Measurements from ENCODE around the gene UFL1.
"Not testable (repeated sequence)": the region's sequence is repeated elsewhere in the genome, so short reads cannot be mapped to it uniquely, and the experiment has no call there.

The UFL1 gene

DNA sequence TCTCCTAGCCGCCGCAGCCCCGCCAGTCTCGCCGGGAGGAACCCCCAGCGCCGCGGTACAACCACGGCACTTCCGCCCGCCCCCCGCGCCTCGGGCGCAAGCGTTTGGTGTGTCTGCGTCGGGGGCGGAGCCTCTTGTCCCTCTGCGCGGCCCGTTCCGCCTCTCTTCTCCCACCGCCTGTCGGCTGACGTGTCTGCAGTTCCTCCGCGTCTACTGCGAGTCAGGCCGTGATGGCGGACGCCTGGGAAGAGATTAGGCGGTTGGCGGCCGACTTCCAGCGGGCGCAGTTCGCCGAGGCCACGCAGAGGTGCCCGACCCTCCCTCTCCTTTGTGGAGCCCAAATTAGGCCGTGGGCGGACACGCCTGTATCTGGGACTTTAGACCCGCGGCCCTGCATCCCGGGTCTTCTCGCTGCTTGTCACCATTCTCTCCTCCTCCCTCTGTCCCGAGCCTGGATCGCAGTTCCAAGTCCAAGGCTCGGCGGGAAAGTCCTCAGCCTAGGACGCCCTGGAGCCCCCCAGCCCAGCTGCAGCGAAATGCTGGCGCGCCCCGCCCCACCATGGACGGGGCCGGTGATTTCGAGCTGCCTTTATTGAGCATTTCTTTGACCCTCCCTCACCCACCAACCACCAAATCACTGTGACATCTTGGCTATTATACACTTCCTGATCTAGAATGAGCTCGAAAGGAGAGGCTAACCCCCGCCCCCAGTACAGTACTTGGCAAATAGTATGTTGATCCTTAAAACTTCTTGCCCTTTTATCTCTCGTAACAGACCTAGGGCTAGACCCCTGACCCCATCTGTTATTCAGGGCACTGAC lies at the start of gene UFL1:
TSS of gene UFL1 (plus strand) at position 163 of the 821 bp plus-strand sequence. CDS start at position 231, 68 bp downstream.
- in situ Hi-C loops (cut with MboI; ENCODE audit: low sequenced_read_pairs), result no loop called here

- in situ Hi-C loops (cut with MboI; ENCODE audit: low sequenced_read_pairs), result not testable (repeated sequence)
These were observed 49.3 kb upstream of the UFL1 start for GRCh38 chr6:96472291-96472690.

- in situ Hi-C loops (cut with MboI; ENCODE audit: low sequenced_read_pairs), result no loop called here
These were observed 42.9 kb upstream of the UFL1 start for GRCh38 chr6:96478695-96479094.

DNA sequence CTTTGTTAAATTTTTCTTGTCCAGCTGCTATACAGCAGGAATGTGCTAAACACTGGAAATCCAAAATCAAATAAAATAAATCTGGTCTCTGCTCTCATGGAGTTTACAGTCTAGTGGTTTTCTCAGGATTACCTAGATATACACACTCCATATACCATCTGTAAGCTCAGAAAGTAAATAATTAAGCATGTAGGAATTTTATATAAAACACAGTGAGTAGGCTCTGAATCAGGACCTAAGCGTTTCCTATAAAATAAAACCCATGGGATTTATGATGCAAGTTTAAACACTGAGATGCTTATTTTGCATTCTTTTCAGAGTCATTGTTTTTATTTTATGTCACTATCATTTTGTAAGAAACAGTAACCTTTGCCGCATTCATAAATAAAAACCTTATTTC lies 29.7 kb upstream of the UFL1 start:
- in situ Hi-C loops (cut with MboI; ENCODE audit: low sequenced_read_pairs), result no loop called here

DNA sequence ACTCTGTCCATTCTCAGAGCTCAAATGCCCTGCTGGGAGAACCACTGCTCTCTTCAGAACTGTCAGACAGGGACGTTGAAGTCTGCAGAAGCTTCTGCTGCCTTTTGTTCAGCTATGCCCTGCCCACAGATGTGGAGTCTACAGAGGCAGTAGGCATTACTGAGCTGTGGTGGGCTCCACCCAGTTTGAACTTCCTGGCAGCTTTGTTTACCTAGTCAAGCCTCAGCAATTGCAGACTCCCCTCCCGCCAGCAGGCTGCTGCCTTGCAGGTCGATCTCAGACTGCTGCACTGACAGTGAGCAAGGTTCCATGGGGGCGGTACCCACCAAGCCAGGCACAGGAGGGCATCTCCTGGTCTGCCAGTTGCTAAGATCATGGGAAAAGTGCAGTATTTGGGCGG lies 21.8 kb upstream of the UFL1 start:
- in situ Hi-C loops (cut with MboI; ENCODE audit: low sequenced_read_pairs), result no loop called here

DNA sequence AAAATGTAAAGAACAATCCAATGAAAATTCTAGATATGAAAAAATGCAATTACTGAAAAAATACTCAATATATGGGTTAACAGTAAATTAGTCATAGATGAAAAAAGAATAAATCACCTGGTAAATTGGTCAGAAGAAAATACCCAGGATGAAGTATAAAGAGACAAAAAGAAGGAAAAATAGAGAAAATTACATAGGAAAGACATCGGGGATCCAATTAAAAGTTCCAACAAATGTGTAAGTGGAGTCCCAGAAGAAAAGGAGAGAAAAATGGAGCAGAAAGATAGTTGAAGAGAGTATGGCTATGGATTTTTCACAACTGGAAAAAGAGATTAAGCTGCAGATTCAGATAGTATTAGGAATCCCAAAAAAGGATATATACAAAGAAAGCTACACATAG lies 18.7 kb upstream of the UFL1 start:
- in situ Hi-C loops (cut with MboI; ENCODE audit: low sequenced_read_pairs), result no loop called here

- in situ Hi-C loops (cut with MboI; ENCODE audit: low sequenced_read_pairs), result no loop called here
These were observed 16.2 kb upstream of the UFL1 start for GRCh38 chr6:96505363-96505762.

DNA sequence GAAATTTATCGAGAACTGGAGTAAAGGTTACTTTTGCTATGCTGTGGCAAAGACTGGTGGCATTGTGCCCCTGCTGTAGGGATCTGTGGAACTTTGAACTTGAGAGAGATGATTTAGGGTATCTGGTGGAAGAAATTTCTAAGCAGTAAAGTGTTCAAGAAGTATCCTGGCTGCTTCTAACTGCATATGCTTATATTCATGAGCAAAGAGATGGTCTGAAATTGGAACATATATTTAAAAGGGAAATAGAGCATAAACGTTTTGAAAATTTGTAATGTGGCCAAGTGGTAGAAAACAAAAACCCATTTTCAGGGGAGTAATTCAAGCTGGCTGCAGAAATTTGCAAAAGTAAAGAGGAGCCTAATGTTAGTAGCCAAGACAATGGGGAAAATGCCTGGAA lies 12.3 kb upstream of the UFL1 start:
- in situ Hi-C loops (cut with MboI; ENCODE audit: low sequenced_read_pairs), result no loop called here

- in situ Hi-C loops (cut with MboI; ENCODE audit: low sequenced_read_pairs), result no loop called here
These were observed 1.2 kb upstream of the UFL1 start for GRCh38 chr6:96520171-96521115.

GRCh38 chr6:96521306-96521643 lies 331 bp upstream of the UFL1 start:
- in situ Hi-C loops (cut with MboI; ENCODE audit: low sequenced_read_pairs), result no loop called here

DNA sequence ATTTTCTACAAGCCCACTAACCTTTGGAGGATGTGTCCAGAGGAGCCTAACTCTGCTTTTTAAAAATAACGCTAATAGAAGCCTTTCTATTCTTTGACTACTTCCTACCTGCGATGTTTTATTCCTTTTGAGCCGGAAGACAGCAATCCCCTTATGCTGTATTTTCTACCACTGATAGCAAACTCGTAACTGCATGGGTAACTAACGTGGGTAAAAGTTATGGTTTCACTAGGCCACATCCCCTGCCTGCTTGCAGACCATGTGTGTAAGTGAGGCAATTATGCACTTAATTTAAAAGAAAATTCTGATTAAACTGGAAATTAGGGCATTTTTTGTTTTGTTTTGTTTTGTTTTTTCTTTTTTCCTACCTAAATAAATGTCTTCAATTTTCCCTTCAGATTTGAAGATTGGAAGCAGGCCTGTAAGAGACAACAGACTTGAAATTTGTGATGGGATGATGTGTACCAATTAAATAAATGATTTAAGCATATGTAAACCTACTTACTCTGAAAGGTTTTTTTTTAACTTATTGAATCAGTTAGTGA lies 931 bp downstream of the UFL1 start:
- in situ Hi-C loops (cut with MboI; ENCODE audit: low sequenced_read_pairs), result no loop called here

- in situ Hi-C loops (cut with MboI; ENCODE audit: low sequenced_read_pairs), result no loop called here
These were observed 6.6 kb downstream of the UFL1 start for GRCh38 chr6:96528193-96528592.

DNA sequence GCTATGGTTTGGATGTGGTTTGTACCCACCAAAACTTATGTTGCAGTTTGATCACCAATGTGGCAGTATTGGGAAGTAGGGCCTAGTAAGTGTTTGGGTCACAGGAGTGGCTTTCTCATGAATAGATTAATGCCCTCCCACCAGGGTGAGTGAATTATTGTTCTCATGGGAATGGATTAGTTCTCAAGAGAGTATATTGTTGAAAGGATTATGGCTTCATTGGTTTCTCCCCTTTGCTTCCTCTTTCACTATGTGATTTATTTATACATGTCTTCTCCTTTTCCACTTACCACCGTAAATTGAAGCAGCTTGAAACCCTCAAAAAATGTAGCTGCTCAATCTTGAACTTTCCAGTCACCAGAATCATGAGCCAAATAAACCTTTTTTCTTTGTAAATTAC lies 10.8 kb downstream of the UFL1 start:
- in situ Hi-C loops (cut with MboI; ENCODE audit: low sequenced_read_pairs), result no loop called here

DNA sequence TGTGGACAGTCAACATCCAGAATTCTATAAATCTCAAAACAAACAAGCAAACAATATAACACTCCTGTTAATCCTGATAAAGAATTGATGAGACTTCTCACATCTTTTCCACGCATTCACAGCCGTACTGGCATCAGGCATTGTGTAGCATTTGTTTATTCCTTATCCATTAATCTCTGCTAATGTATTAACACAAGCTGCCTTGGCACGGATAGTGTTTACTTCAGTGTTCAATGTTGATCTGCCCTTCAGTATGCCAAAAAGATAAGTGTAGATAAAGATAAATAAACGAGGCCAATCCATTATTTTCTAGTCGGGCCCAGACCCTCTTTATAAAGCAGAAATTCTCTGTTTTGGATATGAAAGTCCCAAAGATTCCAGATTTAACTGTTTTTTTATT lies 16.1 kb downstream of the UFL1 start:
- in situ Hi-C loops (cut with MboI; ENCODE audit: low sequenced_read_pairs), result no loop called here

GRCh38 chr6:96542702-96543101 lies 21.1 kb downstream of the UFL1 start:
- in situ Hi-C loops (cut with MboI; ENCODE audit: low sequenced_read_pairs), result no loop called here

GRCh38 chr6:96545882-96546281 lies 24.3 kb downstream of the UFL1 start:
- in situ Hi-C loops (cut with MboI; ENCODE audit: low sequenced_read_pairs), result no loop called here

- in situ Hi-C loops (cut with MboI; ENCODE audit: low sequenced_read_pairs), result no loop called here
These were observed 26.0 kb downstream of the UFL1 start for GRCh38 chr6:96547654-96548053.

DNA sequence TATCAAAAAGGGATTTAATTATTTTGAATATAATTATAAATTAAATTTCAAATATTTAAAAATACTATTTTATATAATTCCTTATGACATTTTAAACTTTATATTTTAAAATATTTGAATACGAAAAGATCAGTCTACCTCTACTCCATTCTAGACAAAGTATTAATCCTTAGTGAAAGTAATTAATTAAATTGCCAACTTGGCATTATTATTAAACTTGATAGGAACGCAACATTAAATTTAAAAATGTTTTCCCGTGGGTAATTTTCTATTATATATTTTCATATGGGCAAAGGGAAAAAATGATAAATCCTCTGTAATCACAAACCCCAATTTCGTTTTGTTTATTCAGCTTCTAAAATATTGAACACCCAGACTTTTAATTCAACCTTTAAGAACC lies 33.0 kb downstream of the UFL1 start:
- in situ Hi-C loops (cut with MboI; ENCODE audit: low sequenced_read_pairs), result no loop called here

GRCh38 chr6:96559740-96560139 lies 38.1 kb downstream of the UFL1 start:
- in situ Hi-C loops (cut with MboI; ENCODE audit: low sequenced_read_pairs), result not testable (repeated sequence)

- in situ Hi-C loops (cut with MboI; ENCODE audit: low sequenced_read_pairs), result no loop called here
These were observed 41.3 kb downstream of the UFL1 start, which contains the start of gene FHL5 for GRCh38 chr6:96562886-96563285. FHL5 (plus strand) TSS chr6:96563128; CDS start chr6:96603614, 40,486 bp downstream.

GRCh38 chr6:96563853-96564252 lies 42.2 kb downstream of the UFL1 start:
- in situ Hi-C loops (cut with MboI; ENCODE audit: low sequenced_read_pairs), result no loop called here

GRCh38 chr6:96570053-96570452 lies 48.4 kb downstream of the UFL1 start:
- in situ Hi-C loops (cut with MboI; ENCODE audit: low sequenced_read_pairs), result no loop called here

Data from HL-60/S4 treated with retinoic acid at 250 ng/mL for 4 days and 3 days (cell line).